Measurements from ENCODE around the gene ITIH6.

GRCh38 chrX:54788446-54788845, 9.6 kb downstream of the ITIH6 start:
- no peak for TF ChIP-seq POLR2A (IDR thresholded peaks at IDR 0.05; ENCODE audit: low read depth, low read length)
- no peak for TF ChIP-seq POU2F2 (IDR thresholded peaks at IDR 0.05; ENCODE audit: low read depth, low read length)
- no peak for TF ChIP-seq POLR2AphosphoS5 (IDR thresholded peaks at IDR 0.05; ENCODE audit: low read depth, low read length)
